ENCODE results near the gene TNFRSF6B.

The TNFRSF6B gene

GRCh38 chr20:63742381-63743024, 46.1 kb downstream of the TNFRSF6B start:
- no peak for TF ChIP-seq CTCF (IDR thresholded peaks at IDR 0.05; ENCODE audit: insufficient read depth, low read length)
- TF ChIP-seq SPI1 (IDR thresholded peaks at IDR 0.05; ENCODE audit: borderline replicate concordance, low read depth), result no peak
- no peak for TF ChIP-seq POLR2AphosphoS5 (IDR thresholded peaks at IDR 0.05; ENCODE audit: low read depth)
- TF ChIP-seq GABPA (IDR thresholded peaks at IDR 0.05; ENCODE audit: low read depth), result no peak
- TF ChIP-seq REST (IDR thresholded peaks at IDR 0.05; ENCODE audit: insufficient replicate concordance, low read depth), result no peak
- Histone ChIP-seq H3K27me3 (ENCODE audit: insufficient read depth, poor library complexity, severe bottlenecking) (no peaks in the 10 kb centered on the region), H3K27ac (replicated peaks) (no peak overlapping the region; the same call in 1 of the 2 replicates), H3K4me3 (replicated peaks; ENCODE audit: insufficient read depth, low read length) (no peak overlapping the region)
- DNase-seq (ENCODE audit: low read depth in 1 of 2, low spot score in 1 of 2), result no peak

- DNase-seq (ENCODE audit: low read depth in 1 of 2, low spot score in 1 of 2), result no peak
- H3K27me3 ChIP-seq (ENCODE audit: insufficient read depth, poor library complexity, severe bottlenecking), result no peaks in the 10 kb centered on the region
- no peak overlapping the region for H3K27ac ChIP-seq (replicated peaks)
- no peak for TF ChIP-seq CTCF (IDR thresholded peaks at IDR 0.05; ENCODE audit: insufficient read depth, low read length)
- no peak for TF ChIP-seq REST (IDR thresholded peaks at IDR 0.05; ENCODE audit: insufficient replicate concordance, low read depth)
- TF ChIP-seq GABPA (IDR thresholded peaks at IDR 0.05; ENCODE audit: low read depth), result no peak
- TF ChIP-seq POLR2AphosphoS5 (IDR thresholded peaks at IDR 0.05; ENCODE audit: low read depth), result no peak
- TF ChIP-seq SPI1 (IDR thresholded peaks at IDR 0.05; ENCODE audit: borderline replicate concordance, low read depth), result no peak
- H3K4me3 ChIP-seq (replicated peaks; ENCODE audit: insufficient read depth, low read length), result no peak overlapping the region
Observed at GRCh38 chr20:63743210-63743970, 46.9 kb downstream of the TNFRSF6B start.

- Histone ChIP-seq H3K27me3 (ENCODE audit: insufficient read depth, poor library complexity, severe bottlenecking) (no peaks in the 10 kb centered on the region), H3K27ac (replicated peaks) (no peak overlapping the region), H3K4me3 (replicated peaks; ENCODE audit: insufficient read depth, low read length) (no peak overlapping the region)
- TF ChIP-seq POLR2AphosphoS5 (IDR thresholded peaks at IDR 0.05; ENCODE audit: low read depth) (no peak), GABPA (IDR thresholded peaks at IDR 0.05; ENCODE audit: low read depth) (no peak), SPI1 (IDR thresholded peaks at IDR 0.05; ENCODE audit: borderline replicate concordance, low read depth) (no peak), CTCF (IDR thresholded peaks at IDR 0.05; ENCODE audit: insufficient read depth, low read length) (no peak), REST (IDR thresholded peaks at IDR 0.05; ENCODE audit: insufficient replicate concordance, low read depth) (no peak)
- DNase-seq (ENCODE audit: low read depth in 1 of 2, low spot score in 1 of 2), result no peak
Observed at GRCh38 chr20:63744158-63744557, 47.7 kb downstream of the TNFRSF6B start.
